NCI-H2171 treated with DMSO at 0.1 percent for 48 hours (cell line): Measurements from ENCODE around the gene GABRE.

Source experiments
- DNase-seq: peaks from one replicate; lab custom pipeline; 2025; lab: John Stamatoyannopoulos, UW

The GABRE gene, protein sequence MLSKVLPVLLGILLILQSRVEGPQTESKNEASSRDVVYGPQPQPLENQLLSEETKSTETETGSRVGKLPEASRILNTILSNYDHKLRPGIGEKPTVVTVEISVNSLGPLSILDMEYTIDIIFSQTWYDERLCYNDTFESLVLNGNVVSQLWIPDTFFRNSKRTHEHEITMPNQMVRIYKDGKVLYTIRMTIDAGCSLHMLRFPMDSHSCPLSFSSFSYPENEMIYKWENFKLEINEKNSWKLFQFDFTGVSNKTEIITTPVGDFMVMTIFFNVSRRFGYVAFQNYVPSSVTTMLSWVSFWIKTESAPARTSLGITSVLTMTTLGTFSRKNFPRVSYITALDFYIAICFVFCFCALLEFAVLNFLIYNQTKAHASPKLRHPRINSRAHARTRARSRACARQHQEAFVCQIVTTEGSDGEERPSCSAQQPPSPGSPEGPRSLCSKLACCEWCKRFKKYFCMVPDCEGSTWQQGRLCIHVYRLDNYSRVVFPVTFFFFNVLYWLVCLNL

GRCh38 chrX:151974336-151975227 is at the start of gene GABRE:
Gene GABRE (minus strand): TSS chrX:151974676. CDS start chrX:151974625, 51 bp downstream.
- DNase-seq, result no peak

DNA sequence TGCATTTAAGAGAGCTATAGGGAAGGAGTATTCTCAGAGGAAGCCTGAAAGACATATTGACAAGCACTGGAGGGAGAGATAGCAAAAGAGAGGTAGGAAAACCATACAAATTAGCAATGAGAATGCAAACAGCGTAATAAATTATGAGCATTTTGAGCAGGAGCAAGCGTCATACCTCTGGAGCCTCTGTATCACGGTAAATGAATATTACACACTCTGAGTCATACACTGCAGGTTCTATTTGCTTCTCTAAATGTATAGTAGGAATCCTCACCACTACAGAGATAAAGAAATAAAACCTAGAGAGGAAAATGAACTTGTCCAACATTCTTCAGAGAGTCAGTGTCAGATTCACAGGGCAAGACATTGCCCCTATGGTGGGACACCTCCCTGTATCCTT is 46.4 kb upstream of the GABRE start:
- no peak for DNase-seq

DNA sequence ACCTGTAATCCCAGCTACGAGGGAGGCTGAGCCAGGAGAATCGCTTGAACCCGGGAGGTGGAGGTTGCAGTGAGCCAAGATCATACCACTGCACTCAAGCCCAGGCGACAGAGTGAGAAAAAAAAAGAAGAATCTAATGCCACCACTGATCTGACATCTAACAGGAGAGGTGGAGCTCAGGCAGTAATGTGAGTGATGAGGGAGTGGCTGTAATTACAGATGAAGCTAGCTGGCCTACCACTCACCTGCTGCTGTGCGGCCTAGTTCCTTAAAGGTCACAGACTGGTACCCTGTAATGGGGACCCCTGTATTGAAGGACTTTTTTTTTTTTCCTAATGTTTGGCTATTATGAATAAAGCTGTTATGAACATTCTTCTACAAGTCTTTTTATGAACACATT is 25.3 kb upstream of the GABRE start:
- no peak for DNase-seq

GRCh38 chrX:151997539-151997938 is 23.1 kb upstream of the GABRE start:
- DNase-seq, result no peak

- no peak for DNase-seq
These were observed 21.9 kb upstream of the GABRE start for GRCh38 chrX:151996347-151996746.

GRCh38 chrX:151994476-151994875 is 20.0 kb upstream of the GABRE start:
- no peak for DNase-seq

DNA sequence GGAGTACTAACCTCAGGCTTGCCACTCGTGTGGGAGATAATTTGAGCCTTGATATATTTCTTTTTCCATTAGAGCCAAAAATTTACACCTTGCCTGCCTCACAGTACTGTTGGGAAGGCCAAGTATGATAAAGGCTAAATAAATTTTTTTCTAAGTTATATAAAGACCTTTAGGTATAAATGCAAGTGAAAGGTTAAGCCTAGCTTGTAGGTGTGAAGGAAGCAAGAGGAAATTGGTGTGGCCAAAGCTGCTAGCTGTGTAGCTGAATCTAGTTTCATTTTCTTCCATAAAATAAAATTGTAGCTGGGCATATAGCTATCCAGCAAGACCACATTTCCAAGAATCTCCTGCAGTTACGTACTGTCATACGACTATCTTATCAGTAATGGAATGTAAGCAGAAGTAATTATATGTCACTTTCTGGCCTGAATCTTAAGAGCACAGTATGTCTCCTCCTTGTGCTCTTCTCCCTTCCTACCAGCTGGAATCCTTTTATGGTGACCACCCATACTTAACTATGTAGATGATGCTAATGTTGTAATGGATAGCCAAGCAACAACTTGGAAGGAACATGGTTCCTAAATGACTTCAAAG is 14.3 kb upstream of the GABRE start:
- no peak for DNase-seq

DNA sequence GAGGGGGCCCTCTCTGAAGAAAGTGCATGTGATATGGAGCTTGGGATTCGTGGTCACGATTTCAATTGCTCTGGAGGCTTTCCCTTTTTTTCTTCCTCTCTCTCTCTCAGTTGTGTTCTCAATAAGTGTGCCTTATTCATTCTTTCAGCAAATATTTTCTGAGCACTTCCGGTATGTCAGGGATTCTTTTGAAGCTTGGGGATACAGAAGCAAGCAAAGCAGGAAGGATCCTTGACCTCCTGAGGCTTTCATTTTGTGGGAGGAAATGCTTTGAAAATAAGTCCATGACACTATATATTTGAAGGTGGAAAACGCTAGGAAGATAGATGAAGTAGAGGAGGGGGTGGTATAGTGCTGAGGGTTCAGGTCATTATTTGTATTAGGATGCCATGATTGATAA is 12.6 kb upstream of the GABRE start:
- DNase-seq, result no peak

DNA sequence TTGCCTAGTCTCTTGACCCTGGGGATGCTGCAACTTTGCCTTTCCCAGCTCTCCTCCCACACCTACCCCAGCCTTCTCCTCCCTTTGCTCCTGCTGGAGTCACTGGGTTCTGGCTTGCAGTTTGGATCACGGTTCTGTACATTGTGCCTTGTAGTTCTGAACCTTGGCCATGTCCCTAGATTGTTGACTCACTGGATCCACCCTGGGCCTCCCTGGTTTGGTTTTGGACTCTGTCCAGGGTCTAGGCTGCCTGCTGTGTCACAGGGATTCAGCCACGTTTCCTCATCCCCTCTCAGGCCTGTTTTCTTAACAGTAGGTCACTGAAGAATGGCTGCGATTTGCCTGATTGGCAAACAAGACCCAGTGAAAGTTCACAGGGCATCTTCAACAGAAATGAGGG is 11.5 kb upstream of the GABRE start:
- no peak for DNase-seq

GRCh38 chrX:151985531-151985930 is 11.1 kb upstream of the GABRE start:
- DNase-seq, result no peak

- no peak for DNase-seq
These were observed 10.4 kb upstream of the GABRE start for GRCh38 chrX:151984902-151985301.

DNA sequence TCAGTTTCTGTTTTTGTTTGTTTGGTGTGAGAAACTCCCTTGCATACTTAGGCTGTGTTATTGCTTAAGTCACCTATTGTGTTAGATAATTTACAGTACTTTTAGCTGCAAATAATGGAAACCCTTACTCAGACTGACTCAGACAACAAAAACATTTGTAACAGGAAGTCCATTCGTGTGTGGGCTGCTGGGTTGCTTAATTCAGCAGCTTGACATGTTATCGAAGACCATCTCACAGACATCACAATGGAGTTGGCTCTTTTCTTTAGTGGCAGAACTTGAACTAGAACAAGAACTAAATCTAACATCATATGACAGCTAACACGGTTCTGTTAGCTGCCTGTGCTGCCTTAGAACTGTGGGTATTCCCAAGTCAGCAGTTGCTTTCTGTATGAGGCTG is 9.9 kb upstream of the GABRE start:
- no peak for DNase-seq

GRCh38 chrX:151983186-151983585 is 8.7 kb upstream of the GABRE start:
- DNase-seq, result no peak

DNA sequence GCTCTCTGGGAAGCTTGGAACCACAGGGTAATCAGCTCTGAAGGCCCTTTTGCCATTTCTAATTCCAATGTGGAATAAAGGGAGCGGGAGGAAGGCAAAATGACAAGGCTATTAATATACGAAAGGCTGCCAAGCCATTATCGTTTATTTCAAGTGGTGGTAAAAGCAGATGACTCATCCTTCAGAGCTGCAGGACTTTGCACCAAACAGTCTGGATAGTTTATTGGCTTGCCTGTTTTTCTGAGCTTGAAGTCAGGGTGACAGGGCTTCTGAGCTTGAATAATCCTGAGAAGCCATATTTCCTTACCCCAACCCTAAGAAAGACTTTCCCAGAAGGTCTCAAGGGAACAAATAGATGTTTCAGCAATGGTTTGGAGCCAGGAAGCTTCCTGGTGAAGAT is 7.7 kb upstream of the GABRE start:
- no peak for DNase-seq

DNA sequence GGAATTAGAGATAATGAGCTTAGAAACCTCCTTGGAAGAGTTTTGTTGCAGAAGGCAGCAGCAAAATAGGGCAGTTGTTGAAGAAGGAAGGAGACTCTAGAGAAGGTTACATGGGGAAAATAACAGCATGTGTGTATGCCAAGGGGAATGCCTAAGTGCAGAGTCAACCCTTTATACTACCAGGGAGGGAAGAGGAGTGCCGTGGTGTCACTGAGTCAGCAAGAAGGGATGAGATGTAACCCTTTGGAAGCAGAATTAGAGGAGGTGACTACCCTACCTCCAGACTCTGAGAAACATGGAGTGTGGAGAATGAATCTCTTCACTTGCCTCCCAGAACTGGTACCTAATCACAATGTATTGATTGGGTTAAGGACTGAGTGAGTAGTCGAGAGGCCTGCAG is 6.7 kb upstream of the GABRE start:
- DNase-seq, result no peak

GRCh38 chrX:151977923-151978322 is 3.4 kb upstream of the GABRE start:
- no peak for DNase-seq

- DNase-seq, result no peak
These were observed 2.5 kb upstream of the GABRE start for GRCh38 chrX:151977009-151977408.

DNA sequence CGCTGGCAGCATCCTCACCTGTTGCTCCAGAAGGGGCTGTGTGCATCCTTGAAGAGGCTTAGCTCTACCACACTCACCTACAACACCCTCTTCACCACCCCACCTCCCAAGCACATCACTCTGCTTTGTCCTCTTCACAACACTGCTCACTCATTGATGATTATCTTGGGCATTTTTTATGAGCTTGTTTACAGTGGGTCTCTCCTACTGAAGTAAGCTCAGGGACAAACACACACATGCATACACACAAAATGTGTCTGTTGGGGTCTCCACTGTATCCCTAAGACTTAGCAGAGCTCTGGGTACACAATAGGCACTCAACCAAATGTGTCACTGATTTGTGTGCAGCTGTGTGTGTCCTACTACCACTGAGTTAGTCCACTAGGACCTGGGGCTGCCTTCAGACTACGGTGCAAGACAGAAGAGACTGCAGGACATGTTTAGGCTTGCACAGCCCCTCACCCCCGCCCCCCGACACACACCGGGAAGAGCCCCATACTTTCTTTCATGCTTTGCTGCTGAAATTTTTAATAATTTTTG is 1.3 kb upstream of the GABRE start:
- DNase-seq, result no peak

GRCh38 chrX:151975228-151975593 is 735 bp upstream of the GABRE start:
- no peak for DNase-seq

DNA sequence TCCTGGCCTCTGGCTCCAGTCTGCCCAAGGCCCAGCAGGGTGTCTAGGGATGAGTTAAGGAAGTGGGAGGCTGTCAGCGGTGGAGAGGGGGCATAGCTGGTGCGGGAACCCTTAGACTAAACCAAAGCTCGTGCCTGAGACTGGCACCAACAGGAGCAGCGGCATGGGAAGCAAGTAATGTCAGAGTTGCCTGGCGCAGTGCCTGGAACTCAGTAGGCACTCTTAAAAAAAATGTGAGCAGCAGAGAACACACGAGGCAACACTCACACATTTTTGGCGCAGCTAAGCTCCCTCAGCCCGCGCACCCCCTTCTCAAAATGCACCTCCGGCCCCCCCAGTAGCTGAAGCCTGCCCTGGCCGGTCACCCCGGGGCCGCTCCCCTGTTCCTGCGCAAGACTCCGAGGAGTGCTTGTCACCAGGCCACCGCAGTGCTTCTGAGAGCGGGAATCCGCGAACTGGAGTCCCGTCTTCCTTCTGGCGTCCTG is 583 bp downstream of the GABRE start:
- no peak for DNase-seq

DNA sequence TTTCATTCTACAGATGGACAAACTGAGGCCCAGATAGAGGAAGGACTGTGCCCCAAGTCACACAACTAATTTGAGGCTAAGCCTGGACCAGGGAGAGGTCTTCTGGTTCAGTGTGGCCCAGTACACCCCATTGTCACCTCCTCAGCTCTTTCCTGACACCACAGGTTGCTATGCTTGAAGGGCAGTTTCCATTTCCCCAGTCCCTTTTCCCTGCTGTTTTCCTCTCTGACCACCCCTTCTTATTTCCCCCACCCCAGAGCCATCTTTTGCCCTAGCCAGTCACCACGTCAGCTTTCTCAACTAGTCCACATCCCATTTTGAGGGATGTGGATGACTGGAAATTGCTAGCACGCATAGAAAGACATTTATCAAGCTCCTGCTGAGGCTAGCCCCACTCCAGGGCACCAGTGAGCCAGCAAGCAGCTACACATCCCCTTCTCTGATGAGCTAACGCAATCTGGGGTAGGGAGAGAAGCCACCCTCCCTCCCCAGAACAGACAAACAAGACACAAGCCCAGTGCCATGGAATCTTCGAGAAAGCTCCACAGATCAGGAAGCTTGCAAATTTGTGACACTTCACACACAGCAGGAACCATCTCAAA is 1.3 kb downstream of the GABRE start:
- no peak for DNase-seq

DNA sequence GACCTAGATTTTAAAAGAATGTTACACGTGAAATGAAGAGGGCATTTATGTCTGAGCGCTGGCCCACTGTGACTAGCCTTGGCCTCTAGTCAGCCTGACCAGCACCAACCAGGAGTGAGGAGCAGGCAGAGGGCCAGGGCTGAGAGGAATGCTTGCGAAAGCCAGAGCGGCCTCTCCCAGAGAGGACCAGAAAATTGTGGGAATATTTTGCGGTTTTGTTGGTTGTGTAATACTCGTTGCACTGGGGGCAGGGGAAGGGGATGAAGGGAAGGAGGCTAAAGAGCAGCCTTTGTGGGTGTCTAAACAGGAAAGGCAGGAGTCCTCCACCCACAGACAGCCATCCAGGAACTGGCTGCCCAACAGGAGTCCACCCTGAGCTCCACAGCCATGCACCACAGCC is 3.8 kb downstream of the GABRE start:
- DNase-seq, result no peak
